H4 (cell line): Measurements from ENCODE around the gene LRRC32. TPM values are rescaled to one million over a fixed set of nuclear protein-coding genes. Genes with fewer than 3 reads are reported as not detected.
"Not testable (repeated sequence)": the region's sequence is repeated elsewhere in the genome, so short reads cannot be mapped to it uniquely, and the experiment has no call there.

ENCODE experiments used
- DNase-seq: peaks from one replicate; pipeline ENCODE4 v3.0.0-alpha.2; 2015; ENCODE audit warnings: low spot score
- total RNA-seq: library from RNA; depleted of rRNA; stranded (reverse); fragments of >200 nt; shearing (Covaris generic); gene quantifications from 2 replicates; pipeline ENCODE4 v1.2.3, GENCODE V29; 2014

LRRC32 gene
- total RNA-seq, 1 experiment from 2014 or later = 0.04 TPM

GRCh38 chr11:76649851-76650372 lies 20.6 kb downstream of the LRRC32 start:
- DNase-seq = no peak

GRCh38 chr11:76649011-76649410 lies 21.5 kb downstream of the LRRC32 start:
- DNase-seq = no peak

GRCh38 chr11:76648061-76648460 lies 22.5 kb downstream of the LRRC32 start:
- DNase-seq = no peak

GRCh38 chr11:76646882-76647534 lies 23.5 kb downstream of the LRRC32 start:
- no peak for DNase-seq

GRCh38 chr11:76644591-76644990 lies 26.0 kb downstream of the LRRC32 start:
- no peak for DNase-seq

GRCh38 chr11:76643711-76644110 lies 26.8 kb downstream of the LRRC32 start:
- not testable (repeated sequence) for DNase-seq

- DNase-seq = no peak
These were observed 28.2 kb downstream of the LRRC32 start for GRCh38 chr11:76642341-76642740.

GRCh38 chr11:76641905-76642304 lies 28.6 kb downstream of the LRRC32 start:
- no peak for DNase-seq

GRCh38 chr11:76640501-76640900 lies 30.0 kb downstream of the LRRC32 start:
- no peak for DNase-seq

- DNase-seq = no peak
These were observed 30.9 kb downstream of the LRRC32 start for GRCh38 chr11:76639621-76640020.

GRCh38 chr11:76638270-76639197 lies 32.0 kb downstream of the LRRC32 start:
- DNase-seq = no peak

- no peak for DNase-seq
These were observed 32.9 kb downstream of the LRRC32 start for GRCh38 chr11:76637491-76638269.

GRCh38 chr11:76636826-76637460 lies 33.6 kb downstream of the LRRC32 start:
- no peak for DNase-seq

- DNase-seq = no peak
These were observed 34.4 kb downstream of the LRRC32 start for GRCh38 chr11:76635991-76636738.

- no peak for DNase-seq
These were observed 35.7 kb downstream of the LRRC32 start for GRCh38 chr11:76634886-76635285.

GRCh38 chr11:76632492-76632891 lies 38.1 kb downstream of the LRRC32 start:
- DNase-seq = no peak

GRCh38 chr11:76631566-76632308 lies 38.8 kb downstream of the LRRC32 start:
- no peak for DNase-seq

GRCh38 chr11:76630600-76631281 lies 39.8 kb downstream of the LRRC32 start:
- DNase-seq = no peak

- DNase-seq = no peak
These were observed 40.5 kb downstream of the LRRC32 start for GRCh38 chr11:76629853-76630599.
